Hepatocyte (in vitro differentiated cells): ENCODE results near the gene SLC15A4.

Experiments
- CTCF ChIP-seq: fragments of 200-600 bp; sonication (generic); IDR thresholded peaks from 2 replicates; pipeline ENCODE4 v1.5.1; 2016; ENCODE audit warnings: antibody characterized with exemption, mild to moderate bottlenecking; ENCODE audit not compliant: poor library complexity
- EZH2 ChIP-seq: fragments of 200-600 bp; sonication (generic); IDR thresholded peaks from 2 replicates; pipeline ENCODE4 v1.6.1; 2016; ENCODE audit warnings: antibody characterized with exemption, mild to moderate bottlenecking, borderline replicate concordance
- EZH2phosphoT487 ChIP-seq: fragments of 200-600 bp; sonication (generic); IDR thresholded peaks from one replicate; pipeline ENCODE4 v1.6.1; 2018; ENCODE audit warnings: antibody characterized with exemption, mild to moderate bottlenecking, low read depth, moderate library complexity; ENCODE audit not compliant: unreplicated experiment, severe bottlenecking

DNA sequence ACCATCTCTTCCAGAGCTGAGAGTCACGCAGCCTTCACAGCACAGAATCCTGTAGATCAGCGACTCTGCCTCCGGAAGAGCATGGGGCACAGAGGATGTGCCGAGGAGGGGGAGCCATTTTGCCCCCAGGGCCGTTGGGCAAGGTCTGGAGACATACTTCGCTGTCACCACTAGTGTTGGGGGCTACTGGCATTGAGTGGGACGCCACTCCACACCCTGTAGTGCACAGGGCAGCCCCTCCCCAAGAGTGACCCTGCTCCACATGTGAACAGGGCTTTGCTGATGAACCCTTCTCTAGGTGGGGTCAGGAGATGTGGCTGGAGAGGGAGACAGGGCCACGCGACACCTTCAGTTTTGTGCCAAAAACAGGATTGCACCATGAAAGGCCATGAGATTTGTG lies 35.6 kb upstream of the SLC15A4 start:
- TF ChIP-seq CTCF (no peak), EZH2 (no peak), EZH2phosphoT487 (no peak)
